Heart left ventricle (tissue), 13 donors: ENCODE measurements around the gene USP34.

Experiments
- CTCF ChIP-seq, 12 donors: fragments of 200-600 bp; sonication (generic) in 4 of 12; IDR thresholded peaks; one replicate each; pipeline versions ENCODE4 v1.5.0 to v1.8.0; 2018 to 2022; ENCODE audit warnings: antibody characterized with exemption in 12 of 12, mild to moderate bottlenecking in 5 of 12
- POLR2A ChIP-seq, 2 donors: fragments of 450-650 bp; IDR thresholded peaks; one replicate each; pipeline ENCODE4 v1.6.1; 2017; ENCODE audit warnings: antibody characterized with exemption in 2 of 2, mild to moderate bottlenecking in 2 of 2, moderate library complexity in 2 of 2
- donor health status: ischemic (EF 13 %, LVEDD 7.1; RV severe dilation, severe dysfunction).
- donor health status: DM: no; HTN: yes; CAD: no.
- donor health status: DM: no; HTN: no; CAD: no.
- donor health status: ischemic (EF 25% LVEDD 6.9; RV normal size, moderate dysfunction).
- donor health status: ischemic (EF 25% LVEDD 5.7; RV mildly dilated, moderate dysfunction).
- donor health status: ischemic (EF 35%, LVEDD 5.7; RV mildly dilated, moderate dysfunction).
- donor health status: nonischemic (EF 11% LVEDD 7.7; RV severe dilation, severe dysfunction).
- donor health status: DM: yes; HTN: yes; CAD: no.
- donor health status: PGD.
- donor health status: ischemic (EF 29% LVEDD 5.4; RV normal size, mild dysfunction).
- donor health status: nonischemic (EF 23%, LVEDD 6.1; RV moderate dilation, normal function).

DNA sequence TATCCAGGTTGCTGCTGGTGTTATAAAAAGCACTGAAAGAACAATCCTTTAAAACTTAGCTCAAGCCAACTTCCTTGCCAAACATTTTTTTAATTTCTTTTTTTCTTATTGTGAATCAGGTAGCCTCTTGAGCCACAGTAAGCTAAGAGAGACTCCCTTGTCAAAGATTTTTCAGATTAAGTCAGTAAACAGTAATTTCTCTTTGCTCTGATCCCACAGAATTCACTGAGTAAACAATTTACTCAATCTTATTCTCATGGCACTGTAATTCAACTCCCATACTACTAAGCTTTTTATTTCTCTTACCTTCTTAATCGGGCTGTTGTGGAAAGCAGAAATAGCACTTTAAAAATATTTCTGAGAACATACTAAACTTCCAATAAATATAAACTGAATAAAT, 226.2 kb downstream of the USP34 start:
- no peak for TF ChIP-seq CTCF (IDR thresholded peaks at IDR 0.05)
- TF ChIP-seq POLR2A (IDR thresholded peaks at IDR 0.05), result no peak
